CD14-positive monocyte (primary cell): Measurements from ENCODE around the gene PPP3R1. TPM values are rescaled to one million over a fixed set of nuclear protein-coding genes. Genes with fewer than 3 reads are reported as not detected.

ENCODE experiments used
- DNase-seq, 3 donors: peaks; one replicate each; pipeline ENCODE4 v3.0.0-alpha.2; 2011 to 2022
- H2AFZ ChIP-seq: 2 replicates; pipeline ENCODE4 v1.6.0; 2012; ENCODE audit warnings: mild to moderate bottlenecking, low read depth, low read length, inconsistent platforms; ENCODE audit not compliant: insufficient read depth, poor library complexity, severe bottlenecking
- H3K27ac ChIP-seq, 2 donors: 1 replicate in 1 of 2; 2 replicates in 1 of 2; pipeline ENCODE4 v1.5.1; 2012 to 2013; ENCODE audit warnings: low read length in 2 of 2, control low read depth in 1 of 2, inconsistent platforms in 1 of 2, low read depth in 1 of 2, mild to moderate bottlenecking in 1 of 2
- H3K27me3 ChIP-seq, 2 donors: one replicate each; pipeline versions ENCODE4 v1.6.0 to v1.6.1; 2011 to 2013; ENCODE audit warnings: low read length in 2 of 2; ENCODE audit not compliant: control insufficient read depth in 2 of 2, insufficient read depth in 2 of 2
- H3K36me3 ChIP-seq, 2 donors: replicated peaks in 1 of 2; 1 replicate in 1 of 2; 2 replicates in 1 of 2; pipeline versions ENCODE4 v1.5.1 to v1.6.1; 2012 to 2013; ENCODE audit warnings: low read length in 2 of 2, control low read depth in 1 of 2, inconsistent platforms in 1 of 2, mild to moderate bottlenecking in 1 of 2; ENCODE audit not compliant: insufficient read depth in 2 of 2, control insufficient read depth in 1 of 2
- H3K4me1 ChIP-seq, 2 donors: 1 replicate in 1 of 2; 2 replicates in 1 of 2; pipeline versions ENCODE4 v1.5.1 to v1.6.1; 2012 to 2013; ENCODE audit warnings: low read length in 2 of 2, control low read depth in 1 of 2, inconsistent platforms in 1 of 2, mild to moderate bottlenecking in 1 of 2, moderate library complexity in 1 of 2; ENCODE audit not compliant: insufficient read depth in 2 of 2, control insufficient read depth in 1 of 2
- H3K4me2 ChIP-seq: replicated peaks from 2 replicates; pipeline ENCODE3; 2012; ENCODE audit warnings: low read length, moderate library complexity, mild to moderate bottlenecking; ENCODE audit not compliant: poor library complexity, severe bottlenecking; ENCODE audit errors: extremely low read depth
- H3K4me3 ChIP-seq, 3 experiments: fragments of 200-600 bp in 1 of 3; sonication (generic) in 1 of 3; replicated peaks in 1 of 3; 1 replicate in 2 of 3; 2 replicates in 1 of 3; pipeline ENCODE4 v1.5.1; 2011 to 2013; ENCODE audit warnings: low read length in 3 of 3, mild to moderate bottlenecking in 3 of 3, control low read depth in 2 of 3, low read depth in 2 of 3, inconsistent platforms in 1 of 3, moderate library complexity in 1 of 3
- H3K79me2 ChIP-seq: 2 replicates; pipeline ENCODE4 v1.6.0; 2012; ENCODE audit warnings: mild to moderate bottlenecking, control low read depth, inconsistent platforms, low read length, moderate library complexity; ENCODE audit not compliant: insufficient read depth
- H3K9ac ChIP-seq: 2 replicates; pipeline ENCODE4 v1.6.0; 2017; ENCODE audit warnings: low read length, mild to moderate bottlenecking; ENCODE audit not compliant: insufficient read depth, poor library complexity, severe bottlenecking
- H3K9me3 ChIP-seq, 2 donors: replicated peaks in 1 of 2; 1 replicate in 1 of 2; 2 replicates in 1 of 2; pipeline versions ENCODE4 v1.5.1 to v1.6.1; 2012 to 2013; ENCODE audit warnings: low read length in 2 of 2, control low read depth in 1 of 2; ENCODE audit not compliant: control insufficient read depth in 1 of 2, insufficient read depth in 1 of 2
- H4K20me1 ChIP-seq: 2 replicates; pipeline ENCODE4 v1.6.0; 2012; ENCODE audit warnings: mild to moderate bottlenecking, low read length, control low read depth, moderate library complexity; ENCODE audit not compliant: insufficient read depth
- H3K27ac Mint-ChIP-seq, 7 donors: one replicate each; pipeline ENCODE4 v1.8.0; 2020; ENCODE audit warnings: mild to moderate bottlenecking in 7 of 7, mixed read lengths in 7 of 7, moderate library complexity in 6 of 7, inconsistent platforms in 2 of 7
- H3K27me3 Mint-ChIP-seq, 3 donors: one replicate each; pipeline ENCODE4 v1.8.0; 2021 to 2022; ENCODE audit warnings: low read depth in 3 of 3, mild to moderate bottlenecking in 3 of 3, mixed read lengths in 3 of 3, moderate library complexity in 3 of 3, inconsistent platforms in 1 of 3
- H3K36me3 Mint-ChIP-seq, 2 donors: one replicate each; pipeline ENCODE4 v1.8.0; 2020; ENCODE audit warnings: mixed read lengths in 2 of 2, inconsistent platforms in 1 of 2, mild to moderate bottlenecking in 1 of 2
- H3K4me1 Mint-ChIP-seq: one replicate; pipeline ENCODE4 v1.8.0; 2020; ENCODE audit warnings: mild to moderate bottlenecking, mixed read lengths
- H3K4me3 Mint-ChIP-seq, 2 donors: one replicate each; pipeline ENCODE4 v1.8.0; 2020; ENCODE audit warnings: mild to moderate bottlenecking in 2 of 2, mixed read lengths in 2 of 2, moderate library complexity in 1 of 2
- H3K9me3 Mint-ChIP-seq, 7 donors: one replicate each; pipeline ENCODE4 v1.8.0; 2020 to 2022; ENCODE audit warnings: mixed read lengths in 7 of 7, mild to moderate bottlenecking in 6 of 7, moderate library complexity in 6 of 7, inconsistent platforms in 2 of 7
- WGBS: methylation state at CpG from one replicate; pipeline ENCODE4 v1.1.5; 2013; ENCODE audit warnings: missing lambda C conversion rate; ENCODE audit not compliant: insufficient coverage; 5-methylcytosine and 5-hydroxymethylcytosine counted together
- intact Hi-C, 2 donors: fragments of 100-400 bp; cut with micrococcal nuclease; formaldehyde crosslinking; loops; one replicate each; pipeline versions ENCODE4 v1.15.0 to v1.15.1; 2023
- polyA plus RNA-seq, 3 donors: library from polyadenylated mRNA; depleted of rRNA in 1 of 3; unstranded in 2 of 3; stranded (reverse) in 1 of 3; fragments of 300-500 nt in 2 of 3; fragments of >200 nt in 1 of 3; fragmentation: Illumina TruSeq in 2 of 3; gene quantifications; 1 replicate in 2 of 3; 2 replicates in 1 of 3; pipeline ENCODE4 v1.2.3, GENCODE V29; 2012 to 2021
- TF ChIP-seq, protein P1 (sequence below): fragments of 200-600 bp; IDR thresholded peaks from one replicate; pipeline ENCODE4 v1.8.0; 2022; ENCODE audit warnings: antibody characterized with exemption, mild to moderate bottlenecking

PPP3R1 gene
- polyA plus RNA-seq, 3 donors = 8.7 to 32.6 (median 10.7) TPM

DNA sequence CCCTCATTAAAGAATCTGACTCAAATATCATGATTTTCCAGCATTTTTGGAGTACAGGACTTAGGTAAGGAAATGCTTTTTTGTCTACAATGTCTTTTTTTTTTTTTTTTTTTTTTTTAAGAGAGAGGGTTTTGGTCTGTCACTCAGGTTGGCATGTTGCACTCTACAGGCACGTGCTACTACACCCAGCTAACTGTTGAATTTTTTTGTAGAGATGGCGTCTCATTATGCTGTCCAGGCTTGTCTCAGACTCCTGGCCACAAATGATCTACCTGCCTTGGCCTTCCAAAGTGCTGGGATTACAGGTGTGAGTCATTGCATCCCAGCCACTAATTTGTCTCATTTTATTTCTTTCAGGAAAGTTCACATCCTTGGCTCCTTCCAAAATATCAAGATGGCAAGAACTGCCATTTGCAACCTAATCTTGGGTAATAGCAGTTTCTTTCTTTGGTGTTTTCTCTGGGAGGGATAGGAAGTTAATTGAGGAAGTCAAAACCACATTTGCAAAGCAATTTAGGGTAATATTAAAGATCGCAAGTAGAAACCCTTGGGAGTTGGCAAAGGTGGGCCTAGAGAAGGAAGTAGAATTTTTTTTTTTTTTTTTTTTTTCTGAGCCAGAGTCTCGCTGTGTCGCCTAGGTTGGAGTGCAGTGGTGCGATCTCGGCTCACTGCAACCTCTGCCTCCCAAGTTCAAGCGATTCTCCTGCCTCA is 79.2 kb downstream of the PPP3R1 start:
- intact Hi-C loops = no loop called here
- H3K9ac ChIP-seq = no peak overlapping the region
- H3K9me3 ChIP-seq = no peaks in the 10 kb centered on the region
- no peak overlapping the region for H2AFZ ChIP-seq
- Mint-ChIP-seq H3K36me3 (peaks cover 16 to 23% of the 10 kb centered on the region in 2 donors), H3K4me1 (peaks cover 25% of the 10 kb centered on the region), H3K4me3 (peak overlapping the region; percentile 59 to 70), H3K9me3 (no peaks in the 10 kb centered on the region), H3K27me3 (no peaks in the 10 kb centered on the region), H3K27ac (peak overlapping the region; percentile 70 to 90 (median 86))
- H3K4me3 ChIP-seq = peak overlapping the region in 1 of 3 experiments; percentile 56
- H3K36me3 ChIP-seq = peaks cover 7 to 28% of the 10 kb centered on the region in 2 donors
- TF ChIP-seq, protein P1, sequence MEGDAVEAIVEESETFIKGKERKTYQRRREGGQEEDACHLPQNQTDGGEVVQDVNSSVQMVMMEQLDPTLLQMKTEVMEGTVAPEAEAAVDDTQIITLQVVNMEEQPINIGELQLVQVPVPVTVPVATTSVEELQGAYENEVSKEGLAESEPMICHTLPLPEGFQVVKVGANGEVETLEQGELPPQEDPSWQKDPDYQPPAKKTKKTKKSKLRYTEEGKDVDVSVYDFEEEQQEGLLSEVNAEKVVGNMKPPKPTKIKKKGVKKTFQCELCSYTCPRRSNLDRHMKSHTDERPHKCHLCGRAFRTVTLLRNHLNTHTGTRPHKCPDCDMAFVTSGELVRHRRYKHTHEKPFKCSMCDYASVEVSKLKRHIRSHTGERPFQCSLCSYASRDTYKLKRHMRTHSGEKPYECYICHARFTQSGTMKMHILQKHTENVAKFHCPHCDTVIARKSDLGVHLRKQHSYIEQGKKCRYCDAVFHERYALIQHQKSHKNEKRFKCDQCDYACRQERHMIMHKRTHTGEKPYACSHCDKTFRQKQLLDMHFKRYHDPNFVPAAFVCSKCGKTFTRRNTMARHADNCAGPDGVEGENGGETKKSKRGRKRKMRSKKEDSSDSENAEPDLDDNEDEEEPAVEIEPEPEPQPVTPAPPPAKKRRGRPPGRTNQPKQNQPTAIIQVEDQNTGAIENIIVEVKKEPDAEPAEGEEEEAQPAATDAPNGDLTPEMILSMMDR = no peak
- H3K27me3 ChIP-seq = no peaks in the 10 kb centered on the region
- peak; percentile 56 to 75 (median 71) for DNase-seq
- H3K4me2 ChIP-seq = peak overlapping the region; percentile 27
- WGBS = 20% methylated on average over 4 of the region's 8 CpGs
- no peaks in the 10 kb centered on the region for H3K79me2 ChIP-seq
- peak overlapping the region; percentile 5 to 47 for H3K27ac ChIP-seq
- H4K20me1 ChIP-seq = peaks cover 25% of the 10 kb centered on the region
- peaks cover 39 to 42% of the 10 kb centered on the region in 2 donors for H3K4me1 ChIP-seq

DNA sequence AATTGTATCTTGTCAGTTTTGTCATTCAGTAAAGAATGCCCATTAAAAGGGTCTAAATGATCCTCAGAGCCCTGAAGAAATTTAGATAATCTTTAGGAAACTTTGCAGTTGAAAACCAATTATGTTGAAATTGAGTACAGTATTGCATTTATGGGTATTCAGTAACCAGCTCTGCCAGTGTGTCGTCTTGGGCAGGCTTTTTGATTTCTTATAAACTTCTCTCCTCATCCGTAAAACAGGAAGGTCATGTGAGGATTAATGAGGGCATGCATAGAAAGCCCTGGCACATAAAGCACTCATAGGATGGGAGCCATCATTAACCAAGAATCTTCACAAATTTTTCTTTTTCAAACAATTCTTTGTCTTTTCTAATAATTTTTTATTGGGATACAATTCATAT is 79.8 kb downstream of the PPP3R1 start:
- H3K4me3 ChIP-seq = peak overlapping the region in 1 of 3 experiments; percentile 56
- Mint-ChIP-seq H3K27ac (peak overlapping the region in 1 of 7 donors; percentile 13), H3K4me3 (no peak overlapping the region), H3K36me3 (peaks cover 18 to 25% of the 10 kb centered on the region in 2 donors), H3K27me3 (no peaks in the 10 kb centered on the region), H3K9me3 (no peaks in the 10 kb centered on the region), H3K4me1 (peaks cover 23% of the 10 kb centered on the region)
- peaks cover 3 to 28% of the 10 kb centered on the region in 2 donors for H3K36me3 ChIP-seq
- H4K20me1 ChIP-seq = peaks cover 19% of the 10 kb centered on the region
- no peak overlapping the region for H3K27ac ChIP-seq
- H3K79me2 ChIP-seq = no peaks in the 10 kb centered on the region
- TF ChIP-seq, protein P1 = no peak
- no CpG with 5 or more reads among the region's 2 CpGs for WGBS
- no peaks in the 10 kb centered on the region for H3K27me3 ChIP-seq
- H3K9me3 ChIP-seq = no peaks in the 10 kb centered on the region
- H3K9ac ChIP-seq = no peak overlapping the region
- no peak for DNase-seq
- intact Hi-C loops = no loop called here
- H3K4me1 ChIP-seq = peaks cover 38% of the 10 kb centered on the region in 2 donors
- no peak overlapping the region for H3K4me2 ChIP-seq
- H2AFZ ChIP-seq = no peak overlapping the region
